KMS-11 (cell line): ENCODE data around the gene KPNA4.
"Not testable (repeated sequence)": the region's sequence is repeated elsewhere in the genome, so short reads cannot be mapped to it uniquely, and the experiment has no call there.

Source experiments
- H2AFZ ChIP-seq: fragments of 200-600 bp; sonication (generic); 2 replicates; pipeline ENCODE4 v1.6.1; 2016; ENCODE audit warnings: antibody characterized with exemption, mixed run types, low read depth
- H3K27ac ChIP-seq: fragments of 200-600 bp; sonication (generic); 2 replicates; pipeline ENCODE4 v1.6.1; 2016; ENCODE audit warnings: mild to moderate bottlenecking, mixed run types
- H3K27me3 ChIP-seq: fragments of 200-600 bp; sonication (generic); 2 replicates; pipeline ENCODE4 v1.6.1; 2017; ENCODE audit warnings: mild to moderate bottlenecking, low read depth, mixed run types, moderate library complexity; ENCODE audit not compliant: insufficient read depth
- H3K36me3 ChIP-seq: fragments of 200-600 bp; sonication (generic); 2 replicates; pipeline ENCODE4 v1.6.1; 2017; ENCODE audit warnings: mild to moderate bottlenecking, mixed run types; ENCODE audit not compliant: insufficient read depth
- H3K4me1 ChIP-seq: fragments of 200-600 bp; sonication (generic); 2 replicates; pipeline ENCODE4 v1.6.1; 2016; ENCODE audit warnings: mild to moderate bottlenecking, low read depth, mixed run types; ENCODE audit not compliant: poor library complexity, severe bottlenecking
- H3K4me2 ChIP-seq: fragments of 200-600 bp; sonication (generic); 2 replicates; pipeline ENCODE4 v1.7.0; 2016; ENCODE audit warnings: mild to moderate bottlenecking, mixed run types
- H3K4me3 ChIP-seq: fragments of 200-600 bp; sonication (generic); IDR thresholded peaks from 2 replicates; pipeline ENCODE4 v1.6.1; 2017; ENCODE audit warnings: low read depth, low read length, mixed read lengths; ENCODE audit not compliant: insufficient read depth
- H3K79me2 ChIP-seq: fragments of 200-600 bp; sonication (generic); 2 replicates; pipeline ENCODE4 v1.6.1; 2016; ENCODE audit warnings: low read depth, mixed run types; ENCODE audit not compliant: insufficient read depth
- H3K9ac ChIP-seq: fragments of 200-600 bp; sonication (generic); 2 replicates; pipeline ENCODE4 v1.6.1; 2016; ENCODE audit warnings: mild to moderate bottlenecking, mixed run types
- H4K20me1 ChIP-seq: fragments of 200-600 bp; sonication (generic); 2 replicates; pipeline ENCODE4 v1.6.1; 2016; ENCODE audit warnings: mild to moderate bottlenecking, mixed run types; ENCODE audit not compliant: insufficient read depth
- TF ChIP-seq, protein P1 (sequence below): fragments of 200-600 bp; sonication (generic); conservative IDR thresholded peaks from 2 replicates; pipeline ENCODE4 v1.6.1; 2017; ENCODE audit warnings: low read depth, mild to moderate bottlenecking, antibody characterized with exemption, low read length, moderate library complexity, mixed read lengths

KPNA4 gene

DNA sequence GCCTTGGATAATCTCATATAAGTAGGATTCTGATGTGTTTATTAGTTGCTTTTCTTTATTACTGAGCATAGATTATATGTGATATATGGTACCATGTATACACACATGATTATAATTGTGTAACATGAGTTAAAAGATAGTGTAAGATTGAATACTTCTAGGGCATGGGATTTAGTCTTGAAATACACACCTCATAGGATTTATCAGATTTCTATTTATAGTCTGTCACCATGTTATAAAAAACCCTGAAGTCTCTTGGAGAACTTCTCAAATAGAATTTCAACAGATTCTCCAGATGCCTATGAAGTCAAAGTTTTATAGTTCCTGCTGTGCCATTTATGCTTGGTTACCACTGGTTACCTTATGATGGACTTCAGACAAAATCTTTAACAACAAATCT is 11.2 kb upstream of the KPNA4 start:
- Histone ChIP-seq H3K79me2 (no peaks in the 10 kb centered on the region), H2AFZ (no peak overlapping the region), H4K20me1 (no peaks in the 10 kb centered on the region), H3K4me3 (no peak overlapping the region), H3K9ac (no peak overlapping the region), H3K27ac (no peak overlapping the region), H3K4me2 (no peak overlapping the region), H3K27me3 (no peaks in the 10 kb centered on the region), H3K4me1 (no peaks in the 10 kb centered on the region), H3K36me3 (no peaks in the 10 kb centered on the region)
- TF ChIP-seq, protein P1, sequence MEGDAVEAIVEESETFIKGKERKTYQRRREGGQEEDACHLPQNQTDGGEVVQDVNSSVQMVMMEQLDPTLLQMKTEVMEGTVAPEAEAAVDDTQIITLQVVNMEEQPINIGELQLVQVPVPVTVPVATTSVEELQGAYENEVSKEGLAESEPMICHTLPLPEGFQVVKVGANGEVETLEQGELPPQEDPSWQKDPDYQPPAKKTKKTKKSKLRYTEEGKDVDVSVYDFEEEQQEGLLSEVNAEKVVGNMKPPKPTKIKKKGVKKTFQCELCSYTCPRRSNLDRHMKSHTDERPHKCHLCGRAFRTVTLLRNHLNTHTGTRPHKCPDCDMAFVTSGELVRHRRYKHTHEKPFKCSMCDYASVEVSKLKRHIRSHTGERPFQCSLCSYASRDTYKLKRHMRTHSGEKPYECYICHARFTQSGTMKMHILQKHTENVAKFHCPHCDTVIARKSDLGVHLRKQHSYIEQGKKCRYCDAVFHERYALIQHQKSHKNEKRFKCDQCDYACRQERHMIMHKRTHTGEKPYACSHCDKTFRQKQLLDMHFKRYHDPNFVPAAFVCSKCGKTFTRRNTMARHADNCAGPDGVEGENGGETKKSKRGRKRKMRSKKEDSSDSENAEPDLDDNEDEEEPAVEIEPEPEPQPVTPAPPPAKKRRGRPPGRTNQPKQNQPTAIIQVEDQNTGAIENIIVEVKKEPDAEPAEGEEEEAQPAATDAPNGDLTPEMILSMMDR = no peak

DNA sequence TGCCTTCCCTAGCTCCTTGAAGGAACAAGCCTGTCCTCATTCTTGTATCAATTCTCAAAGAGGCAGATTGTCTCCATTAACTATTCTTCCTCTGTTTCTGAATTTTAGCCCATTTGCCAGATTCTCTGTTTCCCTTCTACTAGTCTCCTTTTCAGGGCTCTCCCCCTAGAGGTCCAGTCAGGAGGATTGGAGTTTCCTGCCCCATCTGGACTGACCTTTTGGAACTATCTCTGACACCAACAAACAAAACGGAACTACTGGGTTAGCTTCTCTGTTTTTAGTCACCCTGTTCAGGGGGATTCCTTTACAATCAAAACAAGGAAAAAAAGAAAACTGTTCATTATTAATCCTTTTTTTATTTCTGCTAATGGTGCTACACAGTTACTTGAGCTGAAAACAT is 10.2 kb upstream of the KPNA4 start:
- TF ChIP-seq, protein P1 = no peak
- H3K79me2 ChIP-seq = no peaks in the 10 kb centered on the region
- H3K9ac ChIP-seq = no peak overlapping the region
- H3K4me1 ChIP-seq = no peaks in the 10 kb centered on the region
- no peaks in the 10 kb centered on the region for H3K27me3 ChIP-seq
- no peaks in the 10 kb centered on the region for H3K36me3 ChIP-seq
- no peak overlapping the region for H3K4me3 ChIP-seq
- no peak overlapping the region for H2AFZ ChIP-seq
- H4K20me1 ChIP-seq = no peaks in the 10 kb centered on the region
- no peak overlapping the region for H3K27ac ChIP-seq
- no peak overlapping the region for H3K4me2 ChIP-seq

DNA sequence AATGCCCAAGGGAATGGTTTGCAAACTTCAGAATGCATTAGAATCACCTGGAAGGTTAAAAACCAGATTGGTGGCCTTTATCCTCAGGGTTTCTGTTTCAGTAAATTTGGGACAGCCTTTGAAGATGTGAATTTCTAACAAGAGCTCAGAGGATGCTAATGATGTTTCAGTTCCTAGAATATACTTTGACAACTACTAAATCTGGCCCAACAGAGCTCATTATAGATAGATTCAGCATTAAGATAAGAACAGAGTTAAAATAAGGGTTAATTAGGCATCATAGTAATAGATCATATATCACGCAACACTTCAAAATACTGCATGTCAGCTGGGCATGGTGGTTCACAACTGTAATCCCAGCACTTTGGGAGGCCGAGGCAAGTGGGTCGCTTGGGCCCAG is 9.3 kb upstream of the KPNA4 start:
- TF ChIP-seq, protein P1 = no peak
- no peaks in the 10 kb centered on the region for H3K27me3 ChIP-seq
- H3K4me2 ChIP-seq = no peak overlapping the region
- H3K4me1 ChIP-seq = no peaks in the 10 kb centered on the region
- no peaks in the 10 kb centered on the region for H3K79me2 ChIP-seq
- H2AFZ ChIP-seq = no peak overlapping the region
- H3K9ac ChIP-seq = no peak overlapping the region
- no peak overlapping the region for H3K27ac ChIP-seq
- no peaks in the 10 kb centered on the region for H3K36me3 ChIP-seq
- H4K20me1 ChIP-seq = no peaks in the 10 kb centered on the region
- H3K4me3 ChIP-seq = no peak overlapping the region

DNA sequence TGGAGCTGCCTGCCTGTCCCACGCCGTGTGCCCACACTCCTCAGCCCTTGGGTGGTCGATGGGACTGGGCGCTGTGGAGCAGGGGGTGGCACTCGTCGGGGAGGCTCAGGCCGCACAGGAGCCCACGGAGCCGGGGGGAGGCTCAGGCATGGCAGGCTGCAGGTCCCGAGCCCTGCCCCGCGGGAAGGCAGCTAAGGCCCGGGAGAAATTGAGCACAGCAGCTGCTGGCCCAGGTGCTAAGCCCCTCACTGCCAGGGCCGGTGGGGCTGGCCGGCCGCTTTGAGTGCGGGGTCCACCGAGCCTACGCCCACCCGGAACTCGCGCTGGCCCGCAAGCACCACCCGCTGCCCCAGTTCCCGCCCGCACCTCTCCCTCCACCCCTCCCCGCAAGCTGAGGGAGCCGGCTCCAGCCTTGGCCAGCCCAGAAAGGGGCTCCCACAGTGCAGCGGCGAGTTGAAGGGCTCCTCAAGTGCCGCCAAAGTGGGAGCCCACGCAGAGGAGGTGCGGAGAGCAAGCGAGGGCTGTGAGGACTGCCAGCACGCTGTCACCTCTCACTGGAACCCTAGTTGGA is 8.7 kb upstream of the KPNA4 start:
- not testable (repeated sequence) for H3K27ac ChIP-seq, H3K4me3 ChIP-seq, H3K27me3 ChIP-seq, H3K36me3 ChIP-seq, H2AFZ ChIP-seq, H3K4me1 ChIP-seq, H4K20me1 ChIP-seq, H3K4me2 ChIP-seq, H3K9ac ChIP-seq, H3K79me2 ChIP-seq

DNA sequence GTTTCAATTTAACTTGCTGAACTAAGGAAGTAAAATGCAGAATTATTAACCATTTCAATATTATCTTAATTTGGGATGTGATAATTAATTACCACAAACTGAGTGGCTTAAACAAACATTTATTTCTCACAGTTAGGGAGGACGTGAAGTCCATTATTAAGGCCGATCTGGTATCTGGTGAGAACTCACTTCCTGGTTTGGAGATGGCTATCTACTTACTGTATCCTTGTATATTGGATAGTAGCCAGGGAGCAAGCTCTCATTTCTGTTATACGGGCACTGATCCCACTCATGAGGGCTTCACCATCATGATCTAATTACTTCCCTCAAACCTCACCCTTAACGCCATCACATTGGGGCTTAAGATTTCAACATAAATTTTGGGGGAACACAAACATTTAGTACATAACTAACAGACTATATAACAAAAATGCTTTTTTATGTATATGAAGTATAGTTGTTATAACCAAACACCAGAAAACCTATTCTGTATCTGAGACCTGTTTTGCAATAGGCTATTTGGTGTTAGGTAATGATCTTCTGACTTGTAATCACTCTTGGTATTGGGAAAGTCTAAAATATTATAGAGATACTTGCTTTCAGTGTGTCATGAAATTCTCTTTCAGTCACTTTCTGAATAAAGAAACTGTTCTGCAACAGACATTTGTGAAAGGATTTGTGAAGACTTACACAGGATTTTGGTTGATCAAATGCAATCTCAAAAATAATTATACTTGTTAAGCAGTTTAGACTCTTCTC is 4.7 kb upstream of the KPNA4 start:
- H3K4me1 ChIP-seq = peaks cover 9% of the 10 kb centered on the region
- H4K20me1 ChIP-seq = no peaks in the 10 kb centered on the region
- peaks cover 12% of the 10 kb centered on the region; the same call in 1 of the 2 replicates for H3K79me2 ChIP-seq
- no peak overlapping the region for H3K4me3 ChIP-seq
- H2AFZ ChIP-seq = no peak overlapping the region
- TF ChIP-seq, protein P1 = no peak
- no peaks in the 10 kb centered on the region for H3K36me3 ChIP-seq
- no peak overlapping the region for H3K9ac ChIP-seq
- H3K27ac ChIP-seq = no peak overlapping the region
- H3K4me2 ChIP-seq = no peak overlapping the region
- no peaks in the 10 kb centered on the region for H3K27me3 ChIP-seq
